GM19035 (cell line): Measurements from ENCODE around the gene SLC25A46.
"Not testable (repeated sequence)": the region's sequence is repeated elsewhere in the genome, so short reads cannot be mapped to it uniquely, and the experiment has no call there.

ENCODE experiments used
- ATAC-seq: cut with Tn5 transposase; IDR thresholded peaks from one replicate; pipeline ENCODE4 v1.9.1; 2021; ENCODE audit not compliant: unreplicated experiment

The SLC25A46 gene

DNA sequence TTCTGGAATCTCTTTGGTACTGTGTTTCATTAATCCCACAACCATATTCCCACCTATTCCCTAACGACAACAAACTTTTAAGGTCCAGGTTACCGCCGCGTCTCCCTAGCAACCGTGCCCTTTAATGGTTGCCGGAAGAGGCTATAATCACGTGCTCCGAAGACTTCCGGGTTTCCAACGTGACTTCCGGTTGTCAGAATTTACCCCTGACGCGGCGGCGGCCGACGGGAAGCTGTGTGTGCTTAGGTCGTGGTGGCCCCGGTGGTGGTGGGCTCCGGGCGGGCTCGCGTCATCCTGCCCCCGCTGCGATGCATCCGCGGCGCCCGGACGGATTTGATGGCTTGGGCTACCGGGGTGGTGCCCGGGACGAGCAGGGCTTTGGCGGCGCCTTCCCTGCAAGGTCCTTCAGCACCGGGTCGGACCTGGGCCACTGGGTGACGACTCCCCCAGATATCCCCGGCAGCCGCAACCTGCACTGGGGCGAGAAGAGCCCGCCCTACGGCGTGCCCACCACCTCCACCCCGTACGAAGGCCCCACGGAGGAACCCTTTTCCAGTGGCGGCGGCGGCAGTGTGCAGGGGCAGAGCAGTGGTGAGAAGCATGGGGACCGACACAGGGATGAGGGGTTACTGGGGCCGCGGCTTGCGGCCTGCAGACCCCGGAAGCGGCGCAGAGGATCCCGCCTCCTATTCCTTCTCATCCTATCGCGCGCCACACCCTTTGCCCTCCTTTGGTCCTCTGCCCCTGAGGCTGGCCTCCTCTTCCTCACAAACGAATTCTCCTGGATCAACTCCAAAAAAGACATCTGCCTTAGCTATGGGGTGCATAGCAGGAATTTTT lies at the start of gene SLC25A46:
Gene SLC25A46 (plus strand): TSS at position 196 of the 840 bp plus-strand sequence. CDS start 113 bp downstream, at position 309.
- ATAC-seq: peak; percentile 95

DNA sequence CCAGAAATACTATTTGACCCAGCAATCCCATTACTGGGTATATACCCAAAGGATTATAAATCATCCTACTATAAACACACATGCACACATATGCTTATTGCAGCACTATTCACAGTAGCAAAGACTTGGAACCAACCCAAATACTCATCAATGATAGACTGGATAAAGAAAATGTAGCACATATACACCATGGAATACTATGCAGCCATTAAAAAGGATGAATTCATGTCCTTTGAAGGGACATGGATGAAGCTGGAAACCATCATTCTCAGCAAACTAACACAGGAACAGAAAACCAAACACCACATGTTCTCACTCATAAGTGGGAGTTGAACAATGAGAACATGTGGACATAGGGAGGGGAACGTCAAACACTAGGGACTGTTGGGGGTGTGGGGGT lies 48.2 kb upstream of the SLC25A46 start:
- ATAC-seq: not testable (repeated sequence)

DNA sequence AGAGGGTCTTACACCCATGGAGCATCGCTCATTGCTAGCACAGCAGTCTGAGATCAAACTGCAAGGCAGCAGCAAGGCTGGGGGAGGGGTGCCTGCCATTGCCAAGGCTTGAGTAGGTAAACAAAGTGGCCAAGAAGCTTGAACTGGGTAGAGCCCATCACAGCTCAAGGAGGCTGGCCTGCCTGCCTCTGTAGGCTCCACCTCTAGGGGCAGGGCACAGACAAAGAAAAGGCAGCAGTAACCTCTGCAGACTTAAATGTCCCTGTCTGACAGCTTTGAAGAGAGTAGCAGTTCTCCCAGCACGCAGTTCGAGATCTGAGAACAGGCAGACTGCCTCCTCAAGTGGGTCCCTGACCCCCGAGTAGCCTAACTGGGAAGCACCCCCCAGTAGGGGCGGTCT lies 46.1 kb upstream of the SLC25A46 start:
- not testable (repeated sequence) for ATAC-seq

DNA sequence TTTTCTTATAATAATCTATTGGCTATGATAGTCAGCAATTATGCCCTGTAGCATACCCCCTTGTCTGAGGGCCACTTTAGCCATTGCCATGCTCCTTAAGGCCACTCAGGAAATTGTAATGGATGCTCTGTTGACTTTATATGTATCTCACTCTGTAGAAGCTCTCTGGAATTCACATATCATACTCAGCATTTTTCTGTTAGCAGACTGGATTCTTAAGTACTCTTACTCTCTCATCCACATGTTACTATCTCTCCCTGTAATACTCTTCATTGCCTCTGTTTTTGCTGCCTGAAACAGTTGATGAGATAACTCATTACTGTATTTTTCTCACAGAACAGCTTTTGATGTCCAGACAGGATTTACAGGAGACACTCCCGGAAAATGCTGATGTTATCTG lies 36.5 kb upstream of the SLC25A46 start:
- ATAC-seq: no peak

DNA sequence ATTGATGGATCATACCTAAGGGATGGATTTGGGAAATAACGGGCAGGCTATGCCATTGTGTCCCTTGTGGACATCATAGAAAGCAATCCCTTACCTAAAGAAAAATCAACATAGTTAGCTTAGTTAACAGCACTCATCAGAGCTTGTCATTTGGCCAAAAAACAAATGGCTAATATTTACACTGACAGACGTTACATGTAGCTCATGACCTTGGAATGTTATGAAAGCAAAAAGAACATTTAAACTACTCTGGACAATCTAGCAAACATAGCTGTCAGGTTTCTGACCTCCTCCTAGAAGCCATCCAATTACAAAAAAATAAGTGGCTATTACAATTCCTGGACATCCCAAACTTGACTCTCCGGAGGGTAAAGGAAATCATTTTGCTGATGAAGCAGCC lies 36.1 kb upstream of the SLC25A46 start:
- ATAC-seq: no peak

DNA sequence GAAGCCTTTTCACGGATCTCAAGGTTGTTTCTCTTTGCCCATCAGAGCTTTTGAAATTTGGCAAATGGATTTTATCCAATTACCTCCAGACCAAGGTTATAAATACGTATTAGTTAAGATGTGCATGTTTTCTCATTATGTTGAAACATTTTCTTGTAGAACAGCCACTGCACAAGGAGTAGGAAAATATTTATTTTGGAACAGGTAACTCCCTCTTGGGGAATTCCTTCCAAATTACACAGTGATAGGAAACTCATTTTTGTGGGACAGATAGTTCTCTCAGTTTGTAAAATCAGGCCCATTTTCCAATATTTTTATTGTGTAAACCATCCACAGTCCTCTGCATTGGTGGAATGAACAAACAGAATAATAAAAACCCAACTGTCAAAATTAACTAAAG lies 35.3 kb upstream of the SLC25A46 start:
- no peak for ATAC-seq

DNA sequence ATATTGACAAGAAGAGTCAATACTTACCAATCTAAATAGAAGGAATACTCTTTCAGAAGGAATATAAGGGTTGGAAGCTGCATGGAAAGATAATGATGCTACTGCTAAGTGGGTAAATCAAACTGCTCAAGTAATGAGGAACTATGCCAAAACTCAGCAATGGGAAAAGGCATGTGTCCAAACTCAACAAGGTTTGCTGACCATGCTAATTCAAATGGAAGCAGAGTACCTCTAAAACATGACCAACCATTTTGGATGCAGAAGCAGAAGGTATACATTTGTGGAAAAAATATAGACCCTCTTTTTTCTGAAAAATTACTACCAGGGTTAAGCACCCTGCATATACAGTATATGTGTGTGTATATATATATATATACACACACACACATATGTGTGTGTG lies 33.5 kb upstream of the SLC25A46 start:
- ATAC-seq: no peak

DNA sequence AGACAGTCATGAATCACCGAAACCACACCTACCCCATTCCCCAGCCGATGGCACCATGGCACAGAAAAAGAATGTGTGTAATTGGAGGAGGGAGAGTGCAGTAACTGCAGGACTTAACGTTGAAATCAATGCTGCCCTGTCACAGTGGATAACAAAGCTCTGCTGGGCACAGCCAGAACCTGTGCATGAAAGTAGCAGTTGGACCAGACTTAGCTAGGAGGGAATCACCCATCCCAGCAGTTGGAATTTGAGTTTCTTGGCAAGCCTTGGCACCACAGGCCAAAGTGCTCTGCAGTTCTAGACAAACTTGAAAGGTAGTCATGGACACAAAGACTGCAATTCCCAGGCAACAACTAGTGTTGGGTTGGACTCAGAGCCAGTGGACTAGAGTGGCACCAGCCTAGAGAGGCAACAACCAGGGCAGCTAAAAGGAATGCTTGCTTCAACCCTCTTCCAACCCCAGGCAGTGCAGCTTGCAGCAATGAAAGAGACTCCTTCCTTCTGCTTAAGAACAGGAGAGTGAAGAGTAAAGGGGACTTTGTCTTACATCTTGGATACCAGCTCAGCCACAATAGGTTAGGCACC lies 31.5 kb upstream of the SLC25A46 start:
- ATAC-seq: no peak

DNA sequence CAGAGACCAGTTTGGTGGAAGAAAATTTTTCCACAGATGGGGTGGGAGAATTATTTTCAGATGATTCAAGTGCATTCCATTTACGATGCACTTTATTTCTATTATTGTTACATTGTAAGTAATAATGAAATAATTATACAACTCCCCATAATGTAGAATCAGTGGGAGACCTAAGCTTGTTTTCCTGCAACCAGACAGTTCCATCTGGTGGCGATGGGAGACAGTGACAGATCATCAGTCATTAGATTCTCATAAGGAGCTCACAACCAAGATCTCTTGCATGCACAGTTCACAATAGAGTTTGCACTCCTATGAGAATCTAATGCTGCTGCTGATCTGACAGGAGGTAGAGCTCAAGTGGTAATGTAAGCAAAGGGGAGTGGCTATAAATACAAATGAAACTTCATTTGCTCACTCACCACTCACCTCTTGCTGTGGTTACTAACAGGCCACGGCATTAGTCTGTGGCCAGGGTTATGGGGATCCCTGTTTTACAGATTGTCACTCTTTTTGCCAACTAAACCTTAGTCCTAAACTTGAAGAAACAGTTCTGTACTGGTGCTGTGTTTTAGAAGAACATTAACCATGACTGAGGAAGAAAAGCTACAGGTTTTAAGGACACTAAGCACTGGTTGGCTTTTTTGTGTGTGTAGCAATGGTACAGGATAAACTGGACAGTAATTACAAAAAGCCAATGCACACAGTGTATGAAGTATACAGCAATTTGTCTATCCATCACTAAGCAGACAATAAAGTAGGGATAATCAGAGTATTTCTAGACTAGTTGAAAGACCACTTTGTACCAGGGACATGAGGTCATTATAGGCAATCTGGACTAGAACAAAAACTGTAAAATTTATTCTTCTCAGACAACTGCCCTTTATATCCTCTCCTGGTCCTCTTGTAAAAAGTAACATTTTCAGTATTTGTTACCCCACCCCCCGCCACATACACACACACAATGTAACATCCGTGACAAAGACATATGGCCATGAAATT lies 22.3 kb upstream of the SLC25A46 start:
- peak; percentile 94 for ATAC-seq

DNA sequence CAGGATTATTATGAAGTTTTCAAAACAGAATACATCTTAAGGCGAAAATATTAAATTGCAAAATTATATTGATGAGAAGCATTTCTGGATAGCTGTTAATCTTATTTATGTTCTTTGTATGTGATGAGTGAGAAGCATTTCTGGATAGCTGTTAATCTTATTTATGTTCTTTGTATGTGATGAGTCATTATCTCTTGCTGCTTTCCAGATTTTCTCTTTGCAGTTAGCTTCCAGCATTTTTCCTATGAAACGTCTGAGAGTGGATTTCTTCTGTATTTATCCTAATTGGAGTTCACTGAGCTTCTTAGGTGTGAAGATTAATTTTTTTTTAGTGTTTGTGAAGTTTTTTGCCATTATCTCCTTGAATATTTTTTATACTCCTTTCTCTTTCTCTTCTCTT lies 20.5 kb upstream of the SLC25A46 start:
- ATAC-seq: no peak

DNA sequence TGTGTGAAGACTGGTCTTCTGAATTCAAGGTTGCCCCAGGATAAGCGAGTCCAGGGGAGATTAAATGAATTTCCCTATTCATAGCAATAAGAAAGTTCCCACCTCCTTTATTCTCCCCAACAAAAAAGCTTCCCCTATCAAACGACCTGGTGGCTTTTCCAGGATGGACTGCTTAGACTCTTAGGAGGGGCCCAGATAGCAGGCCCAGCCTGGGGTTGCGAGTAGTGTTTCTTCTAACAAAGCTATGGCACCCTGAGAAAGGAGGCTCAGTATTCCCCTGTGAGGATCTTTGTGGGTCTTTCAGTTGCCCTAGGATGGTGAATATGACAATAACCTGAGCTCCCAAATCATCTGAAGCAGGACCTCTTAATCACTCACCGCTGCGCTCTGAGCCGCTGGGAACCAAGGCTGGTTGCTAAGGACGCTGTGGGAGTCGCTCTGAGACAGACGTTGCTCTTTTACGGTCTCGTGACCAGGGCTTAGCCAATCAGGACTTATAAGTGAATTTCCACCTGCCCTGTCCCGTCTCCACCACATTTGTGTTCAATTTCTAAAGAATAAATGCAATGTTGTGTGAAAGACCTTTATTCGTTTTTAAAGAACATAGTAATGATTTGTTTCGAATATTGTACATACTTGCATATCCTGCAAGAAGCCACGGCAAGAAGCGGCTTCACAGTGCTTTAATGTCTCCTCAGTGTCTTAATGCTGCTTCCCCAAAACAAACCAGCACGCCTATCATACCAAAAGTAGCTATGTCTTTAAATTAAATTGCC lies 12.4 kb upstream of the SLC25A46 start, which contains the start of gene TMEM232:
Gene TMEM232 (minus strand): TSS at position 423 of the 776 bp plus-strand sequence. CDS start 59,319 bp downstream, outside the sequence.
- ATAC-seq: peak; percentile 100

DNA sequence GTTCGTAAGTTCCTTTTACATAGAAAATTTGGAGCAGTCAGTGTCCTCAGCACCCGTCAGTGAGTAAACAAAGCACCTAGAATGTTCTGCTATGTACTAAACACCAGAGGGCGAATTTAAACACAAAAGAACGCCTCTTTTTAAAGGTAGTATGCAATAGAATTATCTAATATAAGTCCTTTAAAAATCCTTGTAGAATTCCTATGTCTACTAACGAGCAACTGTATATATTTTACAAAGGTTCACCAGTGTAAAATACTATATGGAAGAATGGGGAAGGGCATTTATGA lies 11.8 kb upstream of the SLC25A46 start:
- ATAC-seq: peak; percentile 73

DNA sequence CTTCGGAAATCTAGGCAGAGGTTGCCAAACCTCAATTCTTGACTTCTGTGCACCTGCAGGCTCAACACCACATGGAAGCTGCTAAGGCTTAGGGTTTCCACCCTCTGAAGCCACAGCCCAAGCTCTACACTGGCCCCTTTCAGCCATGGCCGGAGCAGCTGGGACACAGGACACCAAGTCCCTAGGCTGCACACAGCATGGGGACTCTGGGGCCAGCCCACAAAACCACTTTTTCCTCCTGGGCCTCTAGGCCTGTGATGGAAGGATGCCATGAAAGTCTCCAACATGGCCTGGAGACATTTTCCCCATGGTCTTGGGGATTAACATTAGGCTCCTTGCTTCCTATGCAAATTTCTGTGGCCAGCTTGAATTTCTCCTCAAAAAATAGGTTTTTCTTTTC lies 7.3 kb upstream of the SLC25A46 start:
- ATAC-seq: not testable (repeated sequence)

DNA sequence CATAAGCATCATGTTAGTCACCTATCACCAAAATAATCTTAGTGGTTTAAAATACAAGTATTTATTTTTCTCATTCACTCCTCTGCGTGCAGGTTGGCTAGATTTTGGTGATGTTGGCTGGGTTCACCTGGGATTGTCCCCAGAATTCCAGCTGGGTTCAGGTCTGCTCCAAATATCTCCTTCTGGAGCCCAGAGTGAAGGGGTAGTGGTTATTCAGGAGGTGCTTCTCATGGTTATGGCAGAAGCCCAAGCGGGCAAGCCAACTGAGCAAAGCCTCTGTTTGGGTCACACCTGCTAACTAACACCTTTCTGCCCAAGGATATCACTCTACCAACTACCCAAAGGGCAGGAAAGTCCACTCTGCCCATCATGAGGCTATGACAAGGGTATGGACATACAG lies 4.7 kb upstream of the SLC25A46 start:
- no peak for ATAC-seq

DNA sequence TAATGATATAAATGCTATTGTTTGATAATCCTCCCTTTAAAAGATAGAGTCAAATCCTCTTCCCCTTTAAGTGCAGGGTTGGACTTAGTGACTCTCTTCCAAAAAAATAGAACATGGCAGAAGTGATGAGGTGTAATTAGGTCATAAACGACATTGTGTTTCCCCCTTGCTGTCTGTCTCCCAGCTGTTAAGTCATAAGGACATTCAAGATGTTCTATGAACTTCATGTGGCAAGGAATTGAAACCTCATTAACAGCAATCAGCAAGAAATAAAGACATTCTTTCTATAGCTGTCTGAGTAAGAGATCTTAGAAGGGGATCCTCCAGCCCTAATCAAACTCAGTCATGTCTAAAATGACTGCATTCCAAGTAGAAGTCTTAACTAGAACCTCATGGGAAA lies 3.3 kb upstream of the SLC25A46 start:
- ATAC-seq: no peak

DNA sequence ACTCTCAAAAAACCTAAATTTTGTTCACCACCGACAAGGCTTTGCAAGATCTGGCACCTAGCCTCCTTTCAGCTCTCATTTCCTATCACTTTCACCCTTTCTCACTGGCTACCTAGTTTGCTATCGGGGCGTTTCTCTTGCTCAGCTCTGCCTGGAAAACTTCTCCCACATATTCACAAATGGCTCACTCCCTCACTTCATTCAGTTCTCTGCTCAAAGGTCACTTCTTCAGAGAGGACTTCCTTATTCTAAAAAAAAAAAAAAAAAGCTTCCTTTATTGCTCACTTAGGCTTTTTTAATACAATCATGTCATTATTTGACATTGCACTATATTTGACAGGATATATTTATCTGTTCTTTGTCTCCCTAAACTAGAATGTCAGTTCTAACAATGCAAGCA lies 2.1 kb upstream of the SLC25A46 start:
- ATAC-seq: no peak

DNA sequence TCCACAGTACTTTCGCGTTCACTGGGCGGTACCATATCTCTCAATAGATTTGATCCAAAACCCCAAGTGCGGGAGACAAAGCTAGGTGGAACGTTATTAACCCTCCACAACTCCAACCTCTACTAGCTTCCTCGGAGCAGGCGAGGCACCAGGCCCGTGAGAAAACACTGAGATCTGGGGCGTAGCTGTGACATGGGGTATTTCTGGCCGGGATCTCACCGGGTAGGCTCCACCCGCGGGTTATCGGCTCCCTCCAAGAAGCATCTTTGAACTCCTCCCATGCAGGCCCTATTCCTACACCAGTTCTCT lies 350 bp upstream of the SLC25A46 start:
- peak; percentile 65 for ATAC-seq

DNA sequence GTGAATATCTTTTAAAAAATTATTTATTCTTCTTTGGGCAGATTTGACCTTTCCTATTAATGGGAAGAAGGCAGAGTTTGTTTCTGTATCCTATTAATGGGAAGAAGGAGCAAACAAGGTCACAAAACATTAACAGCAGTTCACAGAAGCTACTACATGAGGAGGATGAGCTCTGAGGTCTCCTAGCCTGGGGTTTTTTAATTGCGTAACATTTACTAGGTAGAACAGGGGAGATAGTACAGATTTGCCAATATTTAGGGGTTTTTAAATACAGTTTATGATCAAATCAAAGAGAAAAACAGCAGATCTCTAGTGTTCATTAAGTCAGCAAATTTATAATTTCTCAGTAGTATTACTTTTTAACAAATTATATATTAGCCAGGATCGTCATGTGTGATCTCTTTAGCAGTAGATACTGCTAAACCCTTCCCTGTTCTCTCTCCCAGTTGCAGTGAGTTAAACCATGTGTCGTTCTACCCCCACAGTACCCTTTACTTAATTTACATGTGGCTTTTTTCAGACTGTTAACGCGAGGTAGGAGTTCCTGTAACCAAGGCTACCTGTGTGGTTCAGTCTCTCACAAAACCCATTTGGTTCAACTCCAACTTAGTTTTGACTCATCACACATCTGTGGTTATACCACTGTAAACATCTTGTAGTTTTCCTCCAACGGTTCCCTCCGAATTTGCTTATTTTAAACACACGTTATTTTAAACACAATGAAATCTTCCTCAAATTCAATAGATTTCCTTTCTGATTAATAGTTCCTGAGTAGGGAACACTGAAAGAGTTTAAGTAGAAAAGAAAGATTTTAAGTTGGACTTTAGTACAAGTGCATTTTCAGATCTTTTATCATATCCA lies 13.3 kb downstream of the SLC25A46 start:
- ATAC-seq: peak; percentile 98

DNA sequence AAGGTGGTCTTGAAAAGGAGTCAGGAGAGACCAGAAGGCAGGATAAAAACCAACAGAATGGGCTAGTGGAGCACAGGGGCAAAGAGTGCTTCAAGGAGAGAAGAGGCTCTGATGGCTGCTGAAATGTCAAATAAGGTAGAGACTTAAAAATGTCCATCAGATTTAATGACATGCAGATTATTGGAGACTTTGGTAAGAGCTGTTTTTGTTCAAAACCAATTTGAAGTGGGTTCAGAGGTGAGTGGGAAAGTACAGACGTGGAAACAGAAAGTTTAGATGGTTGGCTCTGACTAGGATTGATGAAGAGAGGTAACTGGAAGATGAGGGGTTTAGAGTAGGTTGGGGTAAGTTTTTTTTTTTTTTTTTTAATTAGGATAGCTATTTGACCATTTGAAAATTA lies 14.1 kb downstream of the SLC25A46 start:
- ATAC-seq: peak; percentile 3

DNA sequence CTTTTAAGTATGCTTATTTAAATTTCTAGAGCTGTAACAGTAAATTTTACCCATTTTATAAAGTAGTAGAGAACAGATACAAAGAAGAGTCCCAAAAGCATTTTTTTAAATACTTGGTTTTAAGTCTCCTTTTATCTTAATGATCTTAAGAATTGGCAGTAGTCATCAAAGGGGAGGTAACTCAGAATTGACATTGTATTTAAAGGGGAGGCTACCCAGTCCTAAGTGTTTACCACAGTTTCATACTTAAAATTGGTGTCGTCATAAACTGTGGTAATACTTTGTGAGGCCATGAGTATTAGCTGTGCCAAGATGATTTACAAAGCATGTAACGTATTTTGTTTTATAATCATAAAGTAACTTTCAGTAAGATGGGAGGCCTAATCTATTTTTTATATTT lies 14.8 kb downstream of the SLC25A46 start:
- no peak for ATAC-seq
